HG02981 (cell line): ENCODE data around the gene SYK.

Experiments
- ATAC-seq: cut with Tn5 transposase; IDR thresholded peaks from one replicate; pipeline ENCODE4 v1.9.1; 2021; ENCODE audit warnings: mild to moderate bottlenecking, moderate library complexity; ENCODE audit not compliant: unreplicated experiment

Gene SYK

GRCh38 chr9:90846770-90847419 lies 45.3 kb downstream of the SYK start:
- ATAC-seq, result no peak

DNA sequence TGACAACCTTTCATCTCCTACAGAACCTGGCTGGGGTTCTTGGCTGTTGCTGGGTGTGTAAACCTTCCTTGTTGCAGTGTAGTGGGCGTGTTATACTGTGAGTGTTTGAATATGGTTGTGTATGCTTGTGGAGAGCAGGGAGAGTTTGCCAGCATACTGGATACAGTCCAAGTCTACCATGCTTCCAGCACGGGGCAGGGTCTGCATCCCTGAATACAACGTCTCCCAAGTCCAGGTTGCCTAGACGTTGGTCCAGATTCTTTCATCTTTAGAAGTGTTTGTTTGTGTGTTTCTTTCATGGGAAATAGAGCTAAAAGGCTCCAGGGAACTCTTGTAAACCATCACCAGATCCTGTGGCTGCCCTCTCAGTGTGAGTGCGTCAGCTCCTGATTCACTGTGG lies 46.4 kb downstream of the SYK start:
- no peak for ATAC-seq

- ATAC-seq, result no peak
Measured at GRCh38 chr9:90848866-90849265, 47.2 kb downstream of the SYK start.

DNA sequence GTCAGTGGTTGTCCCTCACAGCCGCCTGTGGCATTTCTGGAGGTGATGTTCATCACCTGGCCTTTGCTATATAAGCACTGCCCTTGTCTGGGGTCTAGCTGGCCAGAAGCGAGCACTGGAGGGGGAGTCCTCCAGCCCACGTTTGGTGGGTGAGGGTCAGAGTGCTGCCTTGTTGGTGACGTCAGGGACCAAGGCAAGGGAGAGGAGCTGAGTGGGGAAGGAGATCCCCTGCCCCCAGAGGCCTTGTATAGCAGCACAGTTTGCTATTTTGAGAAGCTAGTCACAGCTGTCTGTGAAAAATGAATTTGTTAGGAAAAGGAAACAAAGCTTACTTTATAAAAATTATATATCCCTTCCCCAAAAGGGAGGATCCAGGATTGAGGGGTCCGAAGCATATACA lies 49.8 kb downstream of the SYK start:
- ATAC-seq, result no peak

GRCh38 chr9:90853945-90854344 lies 52.3 kb downstream of the SYK start:
- no peak for ATAC-seq

DNA sequence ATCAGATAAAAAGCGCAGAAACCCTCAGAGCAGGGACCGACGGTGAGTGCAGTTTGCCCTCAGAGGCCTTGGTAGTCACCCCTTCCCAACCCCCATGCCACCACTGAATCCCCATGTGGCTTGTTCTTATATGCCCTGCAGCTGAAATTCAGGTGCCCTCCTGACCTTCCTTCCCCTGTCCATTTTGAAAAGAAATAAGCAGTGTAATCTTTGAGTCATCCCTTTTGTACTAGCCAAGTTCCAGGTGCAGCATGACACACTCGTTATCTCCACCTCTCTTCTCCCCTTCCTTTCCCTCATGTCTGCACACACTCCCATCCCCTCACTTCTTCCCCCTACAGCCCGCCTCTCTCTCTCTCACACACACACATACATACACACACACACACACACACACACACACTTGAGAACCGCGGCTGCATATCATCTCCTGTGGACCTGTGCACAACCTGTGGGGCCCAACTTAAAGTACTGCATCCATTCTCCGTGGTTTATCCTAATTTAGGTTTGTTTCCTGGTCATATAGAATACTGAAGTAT lies 53.1 kb downstream of the SYK start:
- no peak for ATAC-seq

DNA sequence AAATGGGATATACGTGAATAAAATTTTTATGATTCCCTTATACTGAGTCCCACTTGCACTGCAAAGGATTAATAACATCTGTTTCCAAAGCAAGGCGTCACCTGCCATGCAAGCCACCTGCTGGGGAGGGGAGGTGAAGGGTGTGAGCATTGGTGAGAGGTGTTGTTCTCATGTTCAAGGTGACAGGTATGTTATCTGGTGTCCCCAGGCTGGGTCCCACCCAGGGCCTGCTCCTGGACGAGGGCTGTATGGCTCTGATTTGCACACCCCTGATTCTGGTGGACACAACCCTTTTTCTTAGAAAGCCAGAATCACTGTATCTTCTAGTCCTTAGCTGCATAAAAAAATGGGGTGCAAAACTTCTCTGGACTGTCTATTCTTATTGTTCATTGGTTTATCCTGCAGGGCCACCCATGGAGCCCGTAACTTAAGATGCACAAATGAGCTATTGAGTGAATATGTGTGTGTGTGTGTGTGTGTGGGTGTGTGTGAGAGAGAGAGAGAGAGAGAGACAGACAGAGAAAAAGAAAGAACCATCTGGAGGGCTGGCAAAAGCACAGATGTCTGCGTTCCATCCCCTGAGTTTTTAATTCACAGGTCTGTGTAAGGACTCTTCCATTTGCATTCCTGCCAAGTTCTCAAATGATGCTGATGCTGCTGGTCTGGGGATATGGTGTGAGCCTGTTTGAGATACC lies 53.7 kb downstream of the SYK start:
- ATAC-seq, result no peak

- ATAC-seq, result no peak
Measured at GRCh38 chr9:90857091-90857490, 55.5 kb downstream of the SYK start.

DNA sequence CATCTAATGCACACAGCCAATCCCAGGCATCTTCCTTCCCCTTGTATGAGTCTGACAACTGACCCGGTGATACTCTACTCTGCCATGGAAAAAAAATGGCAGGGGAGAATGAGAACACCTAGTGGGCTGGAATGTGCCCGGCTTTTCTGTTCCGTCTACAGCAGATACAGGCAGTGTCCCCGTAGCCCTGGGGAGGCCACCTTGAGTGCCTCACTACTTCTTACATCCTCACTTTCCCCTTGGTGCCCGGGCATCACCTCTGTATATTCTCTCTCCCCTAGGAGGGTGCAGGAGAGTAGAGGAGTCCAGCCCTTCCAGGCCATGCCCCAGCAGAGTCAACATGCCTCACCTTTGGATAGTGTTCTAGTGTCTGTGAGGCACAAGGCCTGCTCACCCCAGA lies 56.2 kb downstream of the SYK start:
- no peak for ATAC-seq

DNA sequence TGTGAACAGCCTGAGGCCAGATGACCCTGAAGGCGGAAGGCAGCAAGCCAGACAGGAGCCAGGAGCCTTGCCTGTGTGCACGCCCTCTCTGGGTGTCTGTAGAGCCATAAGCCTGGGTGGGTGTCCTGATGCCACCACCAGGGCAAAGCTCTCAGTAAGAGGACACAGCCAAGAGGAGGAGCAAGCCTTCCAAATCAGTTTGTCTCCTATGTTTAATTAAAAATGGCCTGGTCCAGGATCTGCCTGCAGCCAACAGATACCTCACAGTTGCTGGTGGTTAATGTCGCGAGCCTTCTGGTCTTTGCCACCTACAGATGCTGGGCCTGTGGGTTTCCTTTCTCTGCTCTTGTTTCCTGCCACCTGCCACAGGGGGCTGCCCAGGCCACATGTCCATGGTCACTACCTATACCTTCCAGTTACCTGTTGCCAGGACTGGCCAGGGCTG lies 56.9 kb downstream of the SYK start:
- no peak for ATAC-seq

DNA sequence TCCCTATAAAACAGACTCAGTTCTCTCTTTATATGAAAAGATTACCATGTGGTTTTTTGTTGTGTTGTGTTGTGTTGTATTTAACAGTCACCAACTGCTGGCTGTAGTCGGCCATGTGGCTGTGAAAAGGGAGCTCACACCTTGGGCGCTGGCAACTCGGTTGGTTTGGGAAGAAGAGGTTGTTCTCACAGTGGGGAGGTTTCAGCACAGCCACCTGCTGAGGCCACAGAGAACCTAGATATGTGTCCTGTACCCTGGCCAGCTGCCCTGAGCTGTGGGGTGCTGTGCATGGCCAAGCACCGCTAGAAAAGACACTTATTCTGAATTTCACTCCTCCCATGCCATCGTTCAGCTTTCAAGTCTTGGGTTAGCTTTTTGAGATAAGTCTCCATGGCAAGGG lies 58.8 kb downstream of the SYK start:
- no peak for ATAC-seq

- ATAC-seq, result no peak
Measured at GRCh38 chr9:90860826-90861225, 59.2 kb downstream of the SYK start.

DNA sequence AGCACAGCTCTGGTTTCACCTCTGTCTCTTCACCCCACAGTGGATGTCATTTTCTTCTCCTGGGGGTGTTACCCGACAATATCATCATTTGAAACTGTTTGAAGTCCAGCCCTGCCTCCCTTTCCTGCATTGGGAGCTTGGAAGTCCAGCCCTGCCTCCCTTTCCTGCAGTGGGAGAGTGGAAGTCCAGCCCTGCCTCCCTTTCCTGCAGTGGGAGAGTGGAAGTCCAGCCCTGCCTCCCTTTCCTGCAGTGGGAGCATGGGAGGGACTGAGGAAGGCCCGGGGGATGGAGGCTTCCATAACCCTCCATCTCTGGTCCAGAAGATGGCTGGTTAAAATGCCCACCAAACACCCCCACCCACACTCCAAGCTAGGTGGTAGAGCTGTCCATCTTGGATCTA lies 59.8 kb downstream of the SYK start:
- ATAC-seq, result no peak

- no peak for ATAC-seq
Measured at GRCh38 chr9:90861826-90862740, 60.5 kb downstream of the SYK start.

GRCh38 chr9:90864779-90865178 lies 63.2 kb downstream of the SYK start:
- ATAC-seq, result no peak

- no peak for ATAC-seq
Measured at GRCh38 chr9:90867101-90867500, 65.5 kb downstream of the SYK start.

- ATAC-seq, result no peak
Measured at GRCh38 chr9:90868555-90868954, 66.9 kb downstream of the SYK start.

DNA sequence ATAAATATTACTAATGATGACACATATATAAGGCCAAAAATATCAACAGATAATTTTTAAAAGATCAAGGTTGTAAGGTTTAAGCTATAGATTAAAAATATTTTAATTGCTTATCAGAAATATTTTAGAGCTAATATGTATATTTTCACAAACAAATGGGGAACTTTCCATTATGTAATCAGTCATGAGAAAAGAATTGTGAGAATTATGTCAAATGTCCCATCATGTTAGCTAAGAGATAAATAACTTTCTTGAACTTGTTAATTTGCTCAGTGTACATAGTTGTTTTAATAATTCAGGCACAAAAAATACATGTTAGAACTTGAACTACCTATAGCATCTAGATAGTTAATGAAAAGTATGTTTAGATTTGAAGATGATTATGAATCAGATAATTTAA lies 67.7 kb downstream of the SYK start:
- ATAC-seq, result no peak

GRCh38 chr9:90870621-90871326 lies 69.2 kb downstream of the SYK start:
- peak; percentile 59 for ATAC-seq

- no peak for ATAC-seq
Measured at GRCh38 chr9:90871327-90871935, 69.8 kb downstream of the SYK start.
